Esophagus squamous epithelium (tissue), 4 donors: Measurements from ENCODE around the gene PSMD7.

Experiments used
- POLR2A ChIP-seq, 4 donors: fragments of 450-650 bp; IDR thresholded peaks; one replicate each; pipeline ENCODE4 v1.6.1; 2017; ENCODE audit warnings: antibody characterized with exemption in 4 of 4, mild to moderate bottlenecking in 4 of 4, moderate library complexity in 3 of 4
- TF ChIP-seq, protein P1 (sequence below), 6 experiments: fragments of 450-650 bp in 4 of 6; fragments of 200-600 bp in 2 of 6; sonication (generic) in 2 of 6; IDR thresholded peaks; one replicate each; pipeline ENCODE4 v1.5.1; 2016 to 2019; ENCODE audit warnings: antibody characterized with exemption in 6 of 6, mild to moderate bottlenecking in 4 of 6, moderate library complexity in 4 of 6

DNA sequence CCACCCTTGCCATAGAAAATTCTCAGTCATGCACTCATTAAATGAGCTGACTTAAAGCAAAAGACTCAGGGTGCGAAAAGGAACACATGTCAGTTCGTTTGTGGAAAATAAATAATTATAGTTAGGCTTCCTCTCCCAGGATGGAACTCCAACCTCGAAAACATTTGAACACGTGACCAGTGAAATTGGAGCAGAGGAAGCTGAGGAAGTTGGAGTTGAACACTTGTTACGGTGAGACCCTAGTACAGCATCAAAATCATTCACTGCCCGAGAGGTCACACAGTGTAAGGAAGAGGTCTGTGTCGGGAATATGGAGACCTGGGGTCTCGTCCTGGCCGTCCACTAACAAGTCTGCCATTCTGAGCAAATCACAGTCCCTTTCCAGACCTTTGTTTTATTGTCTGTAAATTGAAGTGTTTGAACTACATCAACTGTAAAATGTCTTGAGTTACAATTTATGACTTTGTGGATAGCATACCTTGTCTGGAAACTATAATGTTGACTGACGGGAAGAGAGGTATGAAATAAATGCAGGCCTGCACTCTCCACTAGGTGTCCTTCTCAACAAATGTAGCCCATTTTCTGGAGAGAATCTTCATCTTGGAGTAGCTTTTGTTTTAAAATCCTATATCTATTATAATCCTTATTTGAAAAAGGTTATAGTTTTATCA is 7.7 kb downstream of the PSMD7 start:
- TF ChIP-seq, protein P1, sequence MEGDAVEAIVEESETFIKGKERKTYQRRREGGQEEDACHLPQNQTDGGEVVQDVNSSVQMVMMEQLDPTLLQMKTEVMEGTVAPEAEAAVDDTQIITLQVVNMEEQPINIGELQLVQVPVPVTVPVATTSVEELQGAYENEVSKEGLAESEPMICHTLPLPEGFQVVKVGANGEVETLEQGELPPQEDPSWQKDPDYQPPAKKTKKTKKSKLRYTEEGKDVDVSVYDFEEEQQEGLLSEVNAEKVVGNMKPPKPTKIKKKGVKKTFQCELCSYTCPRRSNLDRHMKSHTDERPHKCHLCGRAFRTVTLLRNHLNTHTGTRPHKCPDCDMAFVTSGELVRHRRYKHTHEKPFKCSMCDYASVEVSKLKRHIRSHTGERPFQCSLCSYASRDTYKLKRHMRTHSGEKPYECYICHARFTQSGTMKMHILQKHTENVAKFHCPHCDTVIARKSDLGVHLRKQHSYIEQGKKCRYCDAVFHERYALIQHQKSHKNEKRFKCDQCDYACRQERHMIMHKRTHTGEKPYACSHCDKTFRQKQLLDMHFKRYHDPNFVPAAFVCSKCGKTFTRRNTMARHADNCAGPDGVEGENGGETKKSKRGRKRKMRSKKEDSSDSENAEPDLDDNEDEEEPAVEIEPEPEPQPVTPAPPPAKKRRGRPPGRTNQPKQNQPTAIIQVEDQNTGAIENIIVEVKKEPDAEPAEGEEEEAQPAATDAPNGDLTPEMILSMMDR (IDR thresholded peaks at IDR 0.05) = peak in 3 of 6 experiments; percentile 8 to 39 (median 28)
- no peak for TF ChIP-seq POLR2A (IDR thresholded peaks at IDR 0.05)
